GM19395 (cell line): Measurements from ENCODE around the gene GINS3.

Source experiments
- ATAC-seq: cut with Tn5 transposase; IDR thresholded peaks from one replicate; pipeline ENCODE4 v1.9.1; 2021; ENCODE audit warnings: mild to moderate bottlenecking, moderate library complexity; ENCODE audit not compliant: unreplicated experiment

Gene GINS3

GRCh38 chr16:58421529-58421928 is 29.3 kb downstream of the GINS3 start:
- no peak for ATAC-seq

GRCh38 chr16:58422809-58423208 is 30.5 kb downstream of the GINS3 start:
- no peak for ATAC-seq

- no peak for ATAC-seq
These were observed 33.0 kb downstream of the GINS3 start for GRCh38 chr16:58425245-58425644.

DNA sequence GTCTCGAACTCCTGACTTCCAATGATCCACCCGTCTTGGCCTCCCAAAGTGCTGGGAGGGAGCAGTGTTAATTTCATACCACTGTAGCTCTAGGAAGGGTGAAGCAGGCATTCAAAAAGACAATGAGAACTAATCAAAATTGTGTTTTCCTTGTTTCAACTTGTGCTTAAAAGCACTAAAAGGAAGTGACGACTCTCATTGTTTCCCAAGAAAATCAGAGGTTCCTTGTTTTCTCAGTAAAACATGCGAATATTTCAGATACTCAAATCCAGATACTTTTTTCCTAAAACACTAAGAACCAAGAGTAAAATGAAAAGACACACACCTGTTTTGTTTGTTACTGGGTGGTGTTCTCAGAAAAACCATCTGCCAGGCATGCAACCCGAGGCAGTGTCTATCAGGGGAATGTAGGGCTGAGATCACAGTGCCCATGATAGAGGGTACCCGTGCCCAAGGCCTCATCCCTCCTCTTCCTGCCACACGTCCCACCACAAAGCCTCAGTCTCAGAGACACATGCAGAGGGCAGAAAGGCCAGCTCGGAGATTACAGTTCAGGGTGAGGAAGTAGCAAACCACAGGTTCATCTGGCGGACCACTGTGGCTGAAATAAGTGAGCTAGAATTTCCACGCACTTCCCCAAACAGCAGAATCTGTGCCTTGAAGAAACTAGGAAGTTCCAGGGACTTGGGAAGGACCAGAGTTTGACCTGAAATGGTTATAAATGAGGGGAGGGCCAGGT is 33.7 kb downstream of the GINS3 start:
- ATAC-seq, result peak; percentile 91

DNA sequence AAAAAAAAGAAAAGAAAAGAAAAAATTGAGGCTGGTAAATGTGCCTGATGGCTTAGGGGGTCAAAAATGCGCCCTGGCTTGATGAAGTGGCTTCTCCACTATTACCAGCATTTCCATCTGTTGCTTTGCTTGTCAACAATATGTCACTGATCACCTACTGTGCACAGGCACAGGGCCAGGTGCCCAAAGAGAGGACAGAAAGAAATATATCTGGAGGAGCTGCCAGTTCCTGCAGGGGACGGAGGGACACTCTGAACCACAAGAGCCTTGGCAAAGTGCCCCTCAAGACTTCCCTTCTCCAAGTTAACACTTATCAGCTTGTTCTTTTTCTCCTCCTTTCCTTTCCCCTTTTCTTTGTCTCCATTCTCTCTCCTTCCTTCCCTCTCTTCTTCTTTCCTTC is 34.7 kb downstream of the GINS3 start:
- ATAC-seq, result no peak

- ATAC-seq, result no peak
These were observed 36.6 kb downstream of the GINS3 start for GRCh38 chr16:58428621-58429542.

GRCh38 chr16:58430718-58431117 is 38.4 kb downstream of the GINS3 start:
- no peak for ATAC-seq

DNA sequence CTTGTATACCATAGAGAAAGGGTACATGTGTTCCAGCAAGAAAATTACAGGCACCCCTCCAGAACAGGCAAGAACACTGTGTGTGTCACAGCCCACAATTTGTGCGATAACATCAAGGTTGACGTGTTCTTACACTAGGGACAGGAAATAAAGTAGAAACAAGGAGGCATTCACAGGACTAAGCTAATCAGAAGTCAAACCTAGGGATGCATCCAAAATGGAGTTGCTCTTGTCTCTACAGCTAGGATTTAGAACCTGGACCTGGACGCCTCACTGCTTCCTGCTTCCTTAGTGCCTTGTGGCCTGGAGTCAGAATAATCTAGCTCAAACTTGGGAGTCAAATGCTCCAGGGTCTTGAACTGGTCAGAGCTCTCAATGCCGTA is 41.3 kb downstream of the GINS3 start:
- no peak for ATAC-seq

- no peak for ATAC-seq
These were observed 43.5 kb downstream of the GINS3 start for GRCh38 chr16:58435779-58436178.

- no peak for ATAC-seq
These were observed 47.9 kb downstream of the GINS3 start for GRCh38 chr16:58440131-58440530.

DNA sequence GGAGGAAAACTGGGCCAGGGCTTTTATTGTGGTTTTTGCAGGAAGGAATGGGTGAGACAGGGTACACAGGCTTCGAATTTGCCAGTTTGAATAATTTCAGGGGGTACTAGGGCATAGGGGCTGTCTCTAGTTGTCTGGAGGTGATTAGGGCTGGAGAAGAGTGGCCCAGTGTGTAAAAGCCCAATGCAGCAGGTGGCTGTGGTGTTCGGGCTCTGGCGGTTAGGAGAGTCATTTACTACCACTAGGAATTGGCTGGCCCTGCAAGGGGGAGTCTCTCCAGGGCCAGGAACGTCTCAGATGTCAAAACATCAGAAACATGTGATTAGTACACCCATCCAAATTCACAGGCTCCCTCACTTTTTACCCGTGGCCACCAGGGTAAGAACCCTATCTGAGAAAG is 50.3 kb downstream of the GINS3 start:
- no peak for ATAC-seq

DNA sequence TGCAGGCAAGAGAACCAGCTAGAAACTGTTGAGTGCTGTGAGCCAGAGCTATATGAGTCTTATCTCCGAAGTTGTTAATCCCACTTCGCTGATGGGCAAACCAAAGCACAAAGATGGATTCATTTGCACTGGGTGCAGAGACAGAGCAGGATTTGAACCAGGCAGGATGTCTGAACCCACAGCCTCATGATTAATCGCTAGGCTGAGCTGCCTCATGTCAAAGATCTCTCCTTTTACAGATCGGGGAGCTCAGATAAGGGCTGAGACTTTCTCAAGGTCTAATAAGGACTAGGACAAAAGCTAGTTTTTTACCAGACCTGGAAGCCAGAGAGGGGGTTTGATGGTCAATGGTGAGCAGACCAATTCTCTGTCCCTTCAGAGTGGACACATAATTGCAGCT is 51.5 kb downstream of the GINS3 start:
- no peak for ATAC-seq

DNA sequence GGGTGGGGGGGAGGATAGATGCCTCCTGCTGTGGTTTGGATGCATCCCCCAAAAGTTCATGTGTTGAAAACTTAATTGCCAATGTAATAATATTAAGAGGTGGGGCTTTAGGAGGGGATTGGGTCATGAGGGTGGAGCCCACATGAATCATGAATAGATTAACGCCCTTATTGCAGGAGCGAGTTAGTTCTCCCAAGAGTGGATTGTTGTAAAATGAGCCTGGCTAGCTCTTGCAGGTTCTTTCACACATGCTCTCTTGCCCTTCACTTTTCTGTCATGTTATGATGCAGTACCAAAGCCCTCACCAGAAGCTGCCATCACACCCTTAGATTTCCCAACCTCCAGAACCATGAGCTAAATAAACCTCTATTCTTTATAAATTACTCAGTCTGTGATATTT is 52.0 kb downstream of the GINS3 start:
- ATAC-seq, result no peak

GRCh38 chr16:58448890-58449289 is 56.6 kb downstream of the GINS3 start:
- ATAC-seq, result no peak

DNA sequence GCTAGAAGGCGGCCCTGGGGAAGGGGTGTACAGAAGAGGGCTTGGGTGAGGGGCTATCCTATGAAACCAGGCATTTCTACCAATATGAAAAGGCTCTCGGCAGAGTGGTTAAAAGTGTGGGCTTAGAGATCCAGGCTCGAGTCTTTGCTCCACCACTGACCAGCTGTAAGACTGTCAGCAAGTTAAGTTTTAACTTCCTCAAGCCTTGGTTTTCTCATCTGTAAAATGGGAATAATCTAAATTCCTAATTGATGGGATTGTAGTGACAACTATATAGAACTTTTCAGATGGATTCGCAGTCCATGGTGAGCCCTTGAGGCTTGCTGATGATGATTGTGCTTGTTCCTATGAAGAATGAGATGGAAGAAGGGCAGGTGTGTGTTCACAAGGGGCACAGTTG is 57.0 kb downstream of the GINS3 start:
- no peak for ATAC-seq

DNA sequence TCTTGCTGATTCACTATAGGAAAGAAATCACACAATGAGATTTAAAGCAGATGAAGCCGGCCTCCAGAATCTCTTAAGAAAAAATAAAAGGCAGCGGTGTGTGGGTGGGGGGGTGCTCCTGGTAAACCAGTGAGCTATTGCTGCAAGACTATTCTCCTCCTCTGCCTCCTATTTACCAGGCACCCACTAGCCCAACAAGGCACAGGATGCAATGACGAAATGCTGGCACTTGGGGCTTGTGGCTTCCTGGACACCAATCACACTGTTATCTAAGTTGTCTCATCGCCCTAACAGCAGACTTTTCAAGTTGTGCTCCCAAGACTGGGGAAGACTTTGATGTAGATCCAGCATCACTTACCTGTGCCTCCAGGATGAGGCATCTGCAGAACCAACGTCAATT is 57.5 kb downstream of the GINS3 start:
- ATAC-seq, result no peak

- ATAC-seq, result no peak
These were observed 58.3 kb downstream of the GINS3 start for GRCh38 chr16:58450590-58450989.

- no peak for ATAC-seq
These were observed 59.0 kb downstream of the GINS3 start for GRCh38 chr16:58451265-58451689.

- ATAC-seq, result no peak
These were observed 59.7 kb downstream of the GINS3 start for GRCh38 chr16:58451945-58452401.

- no peak for ATAC-seq
These were observed 60.4 kb downstream of the GINS3 start for GRCh38 chr16:58452640-58453039.

- no peak for ATAC-seq
These were observed 61.9 kb downstream of the GINS3 start for GRCh38 chr16:58454178-58454577.

DNA sequence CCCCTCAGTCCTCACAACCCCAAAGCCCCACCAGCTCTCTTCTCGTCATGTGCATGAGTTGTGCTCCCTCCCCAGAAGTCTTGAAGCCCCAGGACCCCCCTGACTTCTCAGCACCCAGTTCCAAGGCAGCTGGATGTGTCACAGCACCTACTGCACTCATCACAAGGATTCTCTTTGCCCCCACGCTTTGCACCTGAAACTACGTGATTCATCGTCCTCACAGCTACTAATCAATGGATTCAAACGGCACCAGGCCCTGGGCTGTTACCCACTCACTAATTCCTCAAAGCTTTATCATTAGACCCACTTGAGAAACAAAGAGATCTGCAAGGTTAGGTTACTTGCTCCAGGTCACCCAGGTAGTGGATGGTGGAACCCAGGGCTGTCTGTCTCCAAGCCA is 62.6 kb downstream of the GINS3 start:
- ATAC-seq, result no peak
